ENCODE results near the gene SLC9A2.

GRCh38 chr2:102621630-102622029 is 2.3 kb downstream of the SLC9A2 start:
- no peak for TF ChIP-seq POLR2A (IDR thresholded peaks at IDR 0.05)
- TF ChIP-seq CTCF (IDR thresholded peaks at IDR 0.05): no peak
